Activated naive CD4-positive, alpha-beta T cell treated with anti-CD3 and anti-CD28 coated beads for 36 hours (primary cell): ENCODE data around the gene ACTR1A. TPM values are rescaled to one million over a fixed set of nuclear protein-coding genes. Genes with fewer than 3 reads are reported as not detected.
"Not testable (repeated sequence)": the region's sequence is repeated elsewhere in the genome, so short reads cannot be mapped to it uniquely, and the experiment has no call there.

Experiments used
- CTCF ChIA-PET: fragments of 350-600 bp; sonication (Branson Sonifier 250); formaldehyde crosslinking; loops from one replicate; lab custom pipeline; 2021; ENCODE audit warnings: antibody characterized with exemption; lab: Charles Lee
- DNase-seq: peaks from one replicate; pipeline ENCODE4 v3.0.0-alpha.2; 2020
- H3K27ac Mint-ChIP-seq: one replicate; pipeline ENCODE4 v1.8.0; 2021; ENCODE audit warnings: mild to moderate bottlenecking, mixed read lengths
- H3K27me3 Mint-ChIP-seq: one replicate; pipeline ENCODE4 v1.8.0; 2021; ENCODE audit warnings: low read depth, mixed read lengths
- H3K36me3 Mint-ChIP-seq: one replicate; pipeline ENCODE4 v1.8.0; 2021; ENCODE audit warnings: low read depth, mixed read lengths
- H3K4me1 Mint-ChIP-seq: one replicate; pipeline ENCODE4 v1.8.0; 2021; ENCODE audit warnings: low read depth, mixed read lengths
- H3K4me3 Mint-ChIP-seq: one replicate; pipeline ENCODE4 v1.8.0; 2021; ENCODE audit warnings: mild to moderate bottlenecking, moderate library complexity, mixed read lengths
- H3K9me3 Mint-ChIP-seq: one replicate; pipeline ENCODE4 v1.8.0; 2021; ENCODE audit warnings: mixed read lengths
- intact Hi-C: fragments of 100-400 bp; cut with micrococcal nuclease; formaldehyde crosslinking; loops from one replicate; pipeline ENCODE4 v1.15.1; 2023
- total RNA-seq, 2 experiments: library from RNA; stranded (reverse); gene quantifications; one replicate each; pipeline ENCODE4 v1.2.3, GENCODE V29; 2021

ACTR1A gene
- total RNA-seq, 2 experiments from 2014 or later = 59.6 to 60.8 TPM

- CTCF ChIA-PET = interaction anchor here (1.1 to 2.5 kb wide), 5 partner anchors 9 to 231 kb away, joined by 3 to 21 read pairs (median 9); partner anchors contain the start of gene C10orf95
- H3K4me1 Mint-ChIP-seq = peaks cover 23% of the 10 kb centered on the region
- no peak for DNase-seq
Measured at GRCh38 chr10:102460836-102461186, 41.7 kb downstream of the ACTR1A start.

GRCh38 chr10:102458656-102459055, 43.9 kb downstream of the ACTR1A start:
- DNase-seq = no peak
- no peaks in the 10 kb centered on the region for H3K9me3 Mint-ChIP-seq
- CTCF ChIA-PET = no interaction called here
- H3K4me3 Mint-ChIP-seq = no peak overlapping the region
- H3K36me3 Mint-ChIP-seq = no peaks in the 10 kb centered on the region
- H3K4me1 Mint-ChIP-seq = peaks cover 22% of the 10 kb centered on the region
- intact Hi-C loops = no loop called here
- H3K27me3 Mint-ChIP-seq = no peaks in the 10 kb centered on the region
- H3K27ac Mint-ChIP-seq = no peak overlapping the region

More at GRCh38 chr10:102460836-102461186, 41.7 kb downstream of the ACTR1A start:
- peak overlapping the region; percentile 88 for H3K4me3 Mint-ChIP-seq
- H3K9me3 Mint-ChIP-seq = no peaks in the 10 kb centered on the region
- peak overlapping the region; percentile 73 for H3K27ac Mint-ChIP-seq
- no peaks in the 10 kb centered on the region for H3K27me3 Mint-ChIP-seq
- H3K36me3 Mint-ChIP-seq = no peaks in the 10 kb centered on the region
- intact Hi-C loops = loop anchor here (1.0 kb wide), 6 partner anchors 11 to 216 kb away; partner anchors contain the start of genes ACTR1A, CUEDC2 and GBF1

GRCh38 chr10:102457591-102458150, 44.8 kb downstream of the ACTR1A start:
- intact Hi-C loops = no loop called here
- H3K27ac Mint-ChIP-seq = no peak overlapping the region

GRCh38 chr10:102455893-102456471, 46.5 kb downstream of the ACTR1A start:
- Mint-ChIP-seq H3K36me3 (peaks cover 16% of the 10 kb centered on the region), H3K27ac (peak overlapping the region; percentile 77), H3K4me1 (peaks cover 22% of the 10 kb centered on the region), H3K27me3 (no peaks in the 10 kb centered on the region), H3K9me3 (no peaks in the 10 kb centered on the region), H3K4me3 (no peak overlapping the region)
- CTCF ChIA-PET = no interaction called here
- no peak for DNase-seq
- intact Hi-C loops = no loop called here

More at GRCh38 chr10:102457591-102458150, 44.8 kb downstream of the ACTR1A start:
- Mint-ChIP-seq H3K36me3 (peaks cover 6% of the 10 kb centered on the region), H3K4me3 (no peak overlapping the region), H3K4me1 (peaks cover 21% of the 10 kb centered on the region), H3K9me3 (no peaks in the 10 kb centered on the region), H3K27me3 (no peaks in the 10 kb centered on the region)
- CTCF ChIA-PET = interaction anchor here (1.2 kb wide), 1 partner anchor 22 kb away, joined by 4 read pairs; no protein-coding TSS in a partner anchor
- DNase-seq = no peak

- Mint-ChIP-seq H3K36me3 (peaks cover 16% of the 10 kb centered on the region), H3K27ac (peak overlapping the region; percentile 33), H3K4me1 (peaks cover 18% of the 10 kb centered on the region)
- H3K9me3 Mint-ChIP-seq, H3K4me3 Mint-ChIP-seq, CTCF ChIA-PET, DNase-seq, H3K27me3 Mint-ChIP-seq: not testable (repeated sequence)
- intact Hi-C loops = loop anchor here (5.0 kb wide), 1 partner anchor 192 kb away; no protein-coding TSS in a partner anchor
Measured at GRCh38 chr10:102454662-102455487, 47.6 kb downstream of the ACTR1A start.

- CTCF ChIA-PET = interaction anchor here (1.2 to 3.0 kb wide), 6 partner anchors 8 to 60 kb away, joined by 3 to 11 read pairs (median 4); no protein-coding TSS in a partner anchor
- H3K4me3 Mint-ChIP-seq = no peak overlapping the region
- H3K27ac Mint-ChIP-seq = no peak overlapping the region
- no peak for DNase-seq
- H3K27me3 Mint-ChIP-seq = no peaks in the 10 kb centered on the region
- peaks cover 27% of the 10 kb centered on the region for H3K4me1 Mint-ChIP-seq
- H3K36me3 Mint-ChIP-seq = peaks cover 16% of the 10 kb centered on the region
- H3K9me3 Mint-ChIP-seq = no peaks in the 10 kb centered on the region
- intact Hi-C loops = loop anchor here (5.0 kb wide), 1 partner anchor 194 kb away; no protein-coding TSS in a partner anchor
Measured at GRCh38 chr10:102453502-102453901, 49.0 kb downstream of the ACTR1A start.

GRCh38 chr10:102452672-102453340, 49.7 kb downstream of the ACTR1A start:
- CTCF ChIA-PET = interaction anchor here (0.7 to 3.0 kb wide), 8 partner anchors 8 to 223 kb away, joined by 3 to 11 read pairs (median 4); no protein-coding TSS in a partner anchor
- H3K4me3 Mint-ChIP-seq = no peak overlapping the region
- H3K9me3 Mint-ChIP-seq = no peaks in the 10 kb centered on the region
- intact Hi-C loops = loop anchor here (5.0 kb wide), 1 partner anchor 194 kb away; no protein-coding TSS in a partner anchor
- H3K36me3 Mint-ChIP-seq = peaks cover 16% of the 10 kb centered on the region
- peak; percentile 79 for DNase-seq
- H3K27me3 Mint-ChIP-seq = no peaks in the 10 kb centered on the region
- H3K27ac Mint-ChIP-seq = peak overlapping the region; percentile 89
- H3K4me1 Mint-ChIP-seq = peaks cover 27% of the 10 kb centered on the region

- no peaks in the 10 kb centered on the region for H3K27me3 Mint-ChIP-seq
- peaks cover 27% of the 10 kb centered on the region for H3K4me1 Mint-ChIP-seq
- peak; percentile 13 for DNase-seq
- intact Hi-C loops = loop anchor here (5.0 kb wide), 1 partner anchor 196 kb away; no protein-coding TSS in a partner anchor
- H3K27ac Mint-ChIP-seq = peak within 1 kb of the TSS; percentile 89
- CTCF ChIA-PET = interaction anchor here (1.2 to 3.3 kb wide), 7 partner anchors 10 to 221 kb away, joined by 3 to 26 read pairs (median 11); no protein-coding TSS in a partner anchor
- H3K4me3 Mint-ChIP-seq = peak within 1 kb of the TSS; percentile 96
- H3K9me3 Mint-ChIP-seq = no peaks in the 10 kb centered on the region
- peaks cover 16% of the 10 kb centered on the region for H3K36me3 Mint-ChIP-seq
Measured at GRCh38 chr10:102451105-102451969, 51.2 kb downstream of the ACTR1A start, which contains the start of gene C10orf95. TSS of gene C10orf95 (minus strand) at chr10:102451543. CDS start at chr10:102451093, 450 bp downstream.

- Mint-ChIP-seq H3K27ac (peak overlapping the region; percentile 96), H3K4me3 (peak overlapping the region; percentile 96), H3K36me3 (peaks cover 16% of the 10 kb centered on the region), H3K4me1 (peaks cover 27% of the 10 kb centered on the region), H3K27me3 (no peaks in the 10 kb centered on the region), H3K9me3 (no peaks in the 10 kb centered on the region)
- intact Hi-C loops = loop anchor here (1.0 to 5.0 kb wide), 6 partner anchors 11 to 197 kb away; partner anchors contain the start of gene CUEDC2
- CTCF ChIA-PET = interaction anchor here (0.8 to 3.3 kb wide), 10 partner anchors 10 to 319 kb away, joined by 3 to 26 read pairs (median 5); partner anchors contain the start of gene NFKB2
- peak; percentile 82 for DNase-seq
Measured at GRCh38 chr10:102450374-102451104, 52.0 kb downstream of the ACTR1A start.

- Mint-ChIP-seq H3K4me1 (peaks cover 27% of the 10 kb centered on the region), H3K36me3 (peaks cover 16% of the 10 kb centered on the region), H3K27me3 (no peaks in the 10 kb centered on the region), H3K4me3 (peak overlapping the region; percentile 96), H3K27ac (peak overlapping the region; percentile 96), H3K9me3 (no peaks in the 10 kb centered on the region)
- intact Hi-C loops = loop anchor here (1.0 to 5.0 kb wide), 6 partner anchors 11 to 197 kb away; partner anchors contain the start of gene CUEDC2
- CTCF ChIA-PET = interaction anchor here (0.6 to 3.3 kb wide), 10 partner anchors 27 to 344 kb away, joined by 3 to 26 read pairs (median 4); partner anchors contain the start of gene NFKB2
- no peak for DNase-seq
Measured at GRCh38 chr10:102450124-102450373, 52.5 kb downstream of the ACTR1A start.
